ENCODE results near the gene ABCE1.
A peak's percentile ranks its signal among the peaks of the same experiment; 100 is the strongest.

ABCE1 gene

DNA sequence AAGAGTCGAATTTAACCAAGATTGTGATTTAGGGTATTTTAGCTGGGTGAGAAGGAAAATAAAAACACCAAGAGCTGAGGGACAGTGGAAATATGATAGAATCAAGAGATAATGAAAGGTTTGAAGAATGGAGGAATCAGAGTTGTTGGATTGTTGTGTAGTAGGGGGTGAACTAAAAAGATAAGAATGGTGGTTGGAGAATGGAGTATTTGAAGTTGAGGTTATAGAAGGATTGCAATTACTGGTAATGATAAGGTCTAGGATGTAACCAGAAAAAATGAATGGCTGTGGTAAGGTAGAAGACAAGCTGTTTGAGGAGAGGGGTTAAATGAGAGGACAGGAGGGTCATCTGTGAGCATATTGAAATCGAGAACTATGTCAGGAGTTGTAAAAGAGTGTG is 4.5 kb downstream of the ABCE1 start:
- no peak for DNase-seq (ENCODE audit: low read depth)
- TF ChIP-seq, protein P1, sequence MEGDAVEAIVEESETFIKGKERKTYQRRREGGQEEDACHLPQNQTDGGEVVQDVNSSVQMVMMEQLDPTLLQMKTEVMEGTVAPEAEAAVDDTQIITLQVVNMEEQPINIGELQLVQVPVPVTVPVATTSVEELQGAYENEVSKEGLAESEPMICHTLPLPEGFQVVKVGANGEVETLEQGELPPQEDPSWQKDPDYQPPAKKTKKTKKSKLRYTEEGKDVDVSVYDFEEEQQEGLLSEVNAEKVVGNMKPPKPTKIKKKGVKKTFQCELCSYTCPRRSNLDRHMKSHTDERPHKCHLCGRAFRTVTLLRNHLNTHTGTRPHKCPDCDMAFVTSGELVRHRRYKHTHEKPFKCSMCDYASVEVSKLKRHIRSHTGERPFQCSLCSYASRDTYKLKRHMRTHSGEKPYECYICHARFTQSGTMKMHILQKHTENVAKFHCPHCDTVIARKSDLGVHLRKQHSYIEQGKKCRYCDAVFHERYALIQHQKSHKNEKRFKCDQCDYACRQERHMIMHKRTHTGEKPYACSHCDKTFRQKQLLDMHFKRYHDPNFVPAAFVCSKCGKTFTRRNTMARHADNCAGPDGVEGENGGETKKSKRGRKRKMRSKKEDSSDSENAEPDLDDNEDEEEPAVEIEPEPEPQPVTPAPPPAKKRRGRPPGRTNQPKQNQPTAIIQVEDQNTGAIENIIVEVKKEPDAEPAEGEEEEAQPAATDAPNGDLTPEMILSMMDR (conservative IDR thresholded peaks at IDR 0.05; ENCODE audit: low read depth, low read length): no peak

DNA sequence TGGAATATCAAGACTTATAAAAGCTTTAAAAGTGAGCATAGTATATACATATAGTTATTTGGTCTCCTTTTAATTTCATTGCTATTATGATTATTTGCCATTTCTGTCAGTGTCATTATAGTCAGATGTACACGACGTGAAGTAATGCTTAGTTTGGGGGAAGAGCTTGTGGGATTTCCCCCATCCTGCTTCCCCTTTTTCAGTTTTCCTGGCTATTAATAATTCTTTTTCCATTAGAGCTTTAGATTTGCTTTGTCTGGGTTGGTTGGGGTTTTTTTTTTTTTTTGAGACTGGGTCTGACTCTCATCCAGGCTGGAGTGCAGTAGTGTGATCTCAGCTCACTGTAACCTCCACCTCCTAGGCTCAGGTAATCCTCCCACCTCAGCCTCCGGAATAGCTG is 5.4 kb downstream of the ABCE1 start:
- TF ChIP-seq, protein P1 (conservative IDR thresholded peaks at IDR 0.05; ENCODE audit: low read depth, low read length): no peak

More for the DNA sequence above, 4.5 kb downstream of the ABCE1 start:
- H3K4me3 ChIP-seq (ENCODE audit: low read depth, low read length): no peak overlapping the region

GRCh38 chr4:145107126-145107525 is 9.0 kb downstream of the ABCE1 start:
- DNase-seq (ENCODE audit: low read depth): no peak

More for the DNA sequence above, 5.4 kb downstream of the ABCE1 start:
- no peak for DNase-seq (ENCODE audit: low read depth)
- H3K4me3 ChIP-seq (ENCODE audit: low read depth, low read length): no peak overlapping the region

GRCh38 chr4:145108128-145108527 is 10.0 kb downstream of the ABCE1 start:
- TF ChIP-seq, protein P1 (conservative IDR thresholded peaks at IDR 0.05; ENCODE audit: low read depth, low read length): no peak
- no peak for DNase-seq (ENCODE audit: low read depth)
- no peak overlapping the region for H3K4me3 ChIP-seq (ENCODE audit: low read depth, low read length)

More at GRCh38 chr4:145107126-145107525, 9.0 kb downstream of the ABCE1 start:
- H3K4me3 ChIP-seq (ENCODE audit: low read depth, low read length): no peak overlapping the region
- TF ChIP-seq, protein P1 (conservative IDR thresholded peaks at IDR 0.05; ENCODE audit: low read depth, low read length): no peak

DNA sequence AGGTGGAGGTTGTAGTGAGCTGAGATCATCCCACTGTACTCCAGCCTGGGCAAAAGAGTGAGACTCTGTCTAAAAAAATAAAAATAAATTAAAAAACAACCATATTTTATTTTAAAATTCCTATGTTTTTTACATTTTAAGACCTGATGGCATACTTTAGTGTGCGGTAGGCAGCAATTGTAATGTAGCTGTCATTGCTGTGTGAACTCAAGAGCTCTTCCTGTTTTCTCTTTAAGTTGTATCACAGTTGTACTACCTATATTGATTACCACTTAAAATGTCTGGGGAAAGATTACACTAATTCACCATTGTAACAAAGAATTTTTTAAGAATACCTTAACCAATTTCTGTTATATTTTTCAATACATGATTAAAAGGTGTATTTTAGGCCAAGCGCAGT is 27.3 kb downstream of the ABCE1 start:
- DNase-seq (ENCODE audit: low read depth): no peak
- TF ChIP-seq, protein P1 (conservative IDR thresholded peaks at IDR 0.05; ENCODE audit: low read depth, low read length): no peak
- no peak overlapping the region for H3K4me3 ChIP-seq (ENCODE audit: low read depth, low read length)

DNA sequence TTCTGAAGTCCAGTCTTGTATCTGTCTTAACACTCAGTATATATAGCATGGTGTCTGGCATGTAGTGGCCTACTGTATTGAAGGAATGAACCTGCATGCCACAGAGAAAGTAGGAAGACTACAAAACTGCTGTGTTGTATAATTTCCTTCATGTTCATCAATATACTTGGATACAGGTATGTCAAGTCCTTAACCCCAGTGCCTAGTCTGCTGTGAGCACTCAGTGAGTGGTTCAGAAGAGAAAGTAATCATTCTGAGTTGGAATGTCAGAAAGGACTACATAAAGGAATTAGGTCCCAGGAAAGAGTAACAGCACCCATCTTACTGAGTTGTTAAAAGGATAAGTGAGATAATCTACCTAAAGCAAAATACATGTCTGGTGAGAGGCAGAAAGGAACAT is 32.0 kb downstream of the ABCE1 start:
- TF ChIP-seq, protein P1 (conservative IDR thresholded peaks at IDR 0.05; ENCODE audit: low read depth, low read length): no peak
- H3K4me3 ChIP-seq (ENCODE audit: low read depth, low read length): no peak overlapping the region
- DNase-seq (ENCODE audit: low read depth): no peak

GRCh38 chr4:145130788-145131399 is 32.8 kb downstream of the ABCE1 start:
- no peak overlapping the region for H3K4me3 ChIP-seq (ENCODE audit: low read depth, low read length)
- DNase-seq (ENCODE audit: low read depth): peak; percentile 85
- TF ChIP-seq, protein P1 (conservative IDR thresholded peaks at IDR 0.05; ENCODE audit: low read depth, low read length): no peak

Data from choroid plexus epithelial cell (primary cell).